Tibial nerve (tissue), 3 donors: ENCODE data around the gene PTGFRN.

Source experiments
- POLR2A ChIP-seq, 2 donors: fragments of 450-650 bp; IDR thresholded peaks; one replicate each; pipeline ENCODE4 v1.6.1; 2017; ENCODE audit warnings: antibody characterized with exemption in 2 of 2, mild to moderate bottlenecking in 2 of 2, moderate library complexity in 2 of 2
- TF ChIP-seq, protein P1 (sequence below), 5 experiments: fragments of 200-600 bp in 3 of 5; fragments of 450-650 bp in 2 of 5; sonication (generic) in 3 of 5; IDR thresholded peaks; one replicate each; pipeline ENCODE4 v1.5.1; 2016 to 2019; ENCODE audit warnings: antibody characterized with exemption in 5 of 5, mild to moderate bottlenecking in 3 of 5, moderate library complexity in 2 of 5

DNA sequence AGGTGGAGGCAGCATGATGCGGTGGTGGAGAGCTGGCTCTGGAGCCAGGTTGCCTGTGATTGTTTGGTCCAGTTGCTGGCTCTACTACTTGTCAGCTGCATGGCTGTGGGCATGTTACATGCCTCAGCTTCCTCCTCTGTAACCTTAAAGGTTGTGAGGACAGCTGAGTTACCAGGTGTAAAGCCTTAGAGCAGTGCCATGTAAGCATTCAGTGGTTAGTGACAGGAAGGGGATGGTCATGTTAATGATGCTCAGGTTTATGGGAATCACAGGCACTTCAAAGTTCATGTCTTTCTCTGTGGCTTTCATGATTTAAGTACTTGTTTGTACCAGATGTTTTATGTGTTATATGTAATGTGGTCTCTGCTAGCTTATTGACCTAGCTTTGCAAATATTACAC lies 32.6 kb downstream of the PTGFRN start:
- TF ChIP-seq, protein P1, sequence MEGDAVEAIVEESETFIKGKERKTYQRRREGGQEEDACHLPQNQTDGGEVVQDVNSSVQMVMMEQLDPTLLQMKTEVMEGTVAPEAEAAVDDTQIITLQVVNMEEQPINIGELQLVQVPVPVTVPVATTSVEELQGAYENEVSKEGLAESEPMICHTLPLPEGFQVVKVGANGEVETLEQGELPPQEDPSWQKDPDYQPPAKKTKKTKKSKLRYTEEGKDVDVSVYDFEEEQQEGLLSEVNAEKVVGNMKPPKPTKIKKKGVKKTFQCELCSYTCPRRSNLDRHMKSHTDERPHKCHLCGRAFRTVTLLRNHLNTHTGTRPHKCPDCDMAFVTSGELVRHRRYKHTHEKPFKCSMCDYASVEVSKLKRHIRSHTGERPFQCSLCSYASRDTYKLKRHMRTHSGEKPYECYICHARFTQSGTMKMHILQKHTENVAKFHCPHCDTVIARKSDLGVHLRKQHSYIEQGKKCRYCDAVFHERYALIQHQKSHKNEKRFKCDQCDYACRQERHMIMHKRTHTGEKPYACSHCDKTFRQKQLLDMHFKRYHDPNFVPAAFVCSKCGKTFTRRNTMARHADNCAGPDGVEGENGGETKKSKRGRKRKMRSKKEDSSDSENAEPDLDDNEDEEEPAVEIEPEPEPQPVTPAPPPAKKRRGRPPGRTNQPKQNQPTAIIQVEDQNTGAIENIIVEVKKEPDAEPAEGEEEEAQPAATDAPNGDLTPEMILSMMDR (IDR thresholded peaks at IDR 0.05), result no peak
- no peak for TF ChIP-seq POLR2A (IDR thresholded peaks at IDR 0.05)
